ELR (cell line): ENCODE results near the gene JAK2.
"Not testable (repeated sequence)": the region's sequence is repeated elsewhere in the genome, so short reads cannot be mapped to it uniquely, and the experiment has no call there.

Source experiments
- DNase-seq: peaks from one replicate; pipeline ENCODE4 v3.0.0-alpha.2; 2015; ENCODE audit warnings: low read depth

The JAK2 gene

DNA sequence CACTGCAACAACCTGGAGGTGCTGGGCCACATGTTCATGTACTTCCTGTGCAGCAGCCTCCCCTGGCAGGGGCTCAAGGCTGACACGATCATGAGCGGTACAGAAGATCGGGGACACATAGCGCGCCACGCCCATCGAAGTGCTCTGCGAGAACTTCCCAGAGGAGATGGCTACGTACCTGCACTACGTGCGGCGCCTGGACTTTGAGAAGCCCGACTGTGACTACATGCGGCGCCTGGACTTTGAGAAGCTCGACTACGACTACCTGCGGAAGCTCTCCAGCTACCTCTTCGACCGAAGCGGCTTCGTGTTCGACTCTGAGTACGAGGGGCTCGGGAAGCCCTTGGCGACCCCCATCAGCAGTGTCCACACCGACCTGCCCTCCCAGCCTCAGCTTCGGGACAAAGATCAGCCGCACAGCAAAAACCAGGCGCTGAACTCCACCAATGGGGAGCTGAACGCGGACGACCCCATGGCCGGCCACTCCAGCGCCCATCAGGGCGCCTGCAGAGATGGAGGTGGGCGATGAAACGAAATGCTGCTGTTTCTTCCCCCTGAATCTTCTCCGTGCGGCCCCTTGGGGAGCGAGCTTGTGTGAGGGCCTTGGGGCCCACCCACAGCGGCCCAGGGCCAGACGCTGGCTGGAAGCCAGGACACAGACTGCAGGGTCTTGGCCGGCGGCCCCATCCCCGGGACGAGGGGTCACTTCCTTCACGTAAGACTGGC lies 56.5 kb downstream of the JAK2 start:
- no peak for DNase-seq

- DNase-seq: no peak
Observed at GRCh38 chr9:5042661-5043178, 57.6 kb downstream of the JAK2 start.

- no peak for DNase-seq
Observed at GRCh38 chr9:5043381-5043780, 58.3 kb downstream of the JAK2 start.

GRCh38 chr9:5044160-5044559 lies 59.1 kb downstream of the JAK2 start:
- DNase-seq: no peak

GRCh38 chr9:5052838-5053237 lies 67.8 kb downstream of the JAK2 start:
- DNase-seq: peak; percentile 28

- DNase-seq: no peak
Observed at GRCh38 chr9:5062631-5063030, 77.6 kb downstream of the JAK2 start.

GRCh38 chr9:5072871-5073270 lies 87.8 kb downstream of the JAK2 start:
- no peak for DNase-seq

- no peak for DNase-seq
Observed at GRCh38 chr9:5073701-5074100, 88.6 kb downstream of the JAK2 start.

DNA sequence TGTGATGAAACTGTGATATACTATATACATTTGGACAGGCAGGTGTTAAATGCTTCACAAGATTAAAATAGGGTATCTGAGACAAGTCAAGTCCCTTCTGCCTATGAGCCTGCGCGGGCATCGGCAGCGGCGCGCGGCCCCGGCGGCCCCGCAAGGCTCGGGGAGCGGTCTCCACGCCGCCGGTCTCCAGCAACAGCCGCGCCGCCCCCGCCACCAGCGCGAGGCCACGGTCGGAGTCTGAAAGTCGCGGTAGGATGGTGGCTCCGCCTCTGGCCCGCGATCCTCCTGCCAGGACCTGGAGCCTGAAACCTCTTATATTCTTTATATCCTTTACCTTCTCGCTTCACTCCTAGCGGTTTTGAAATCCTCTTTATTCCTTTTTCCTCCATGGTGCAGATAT lies 100.9 kb downstream of the JAK2 start:
- no peak for DNase-seq

GRCh38 chr9:5089737-5090136 lies 104.7 kb downstream of the JAK2 start:
- DNase-seq: no peak

- peak; percentile 9 for DNase-seq
Observed at GRCh38 chr9:5095795-5096194, 110.7 kb downstream of the JAK2 start.

- no peak for DNase-seq
Observed at GRCh38 chr9:5099466-5099865, 114.4 kb downstream of the JAK2 start.

- not testable (repeated sequence) for DNase-seq
Observed at GRCh38 chr9:5101127-5101526, 116.1 kb downstream of the JAK2 start.

- DNase-seq: not testable (repeated sequence)
Observed at GRCh38 chr9:5106517-5106916, 121.4 kb downstream of the JAK2 start.

GRCh38 chr9:5110867-5111681 lies 126.0 kb downstream of the JAK2 start:
- no peak for DNase-seq

DNA sequence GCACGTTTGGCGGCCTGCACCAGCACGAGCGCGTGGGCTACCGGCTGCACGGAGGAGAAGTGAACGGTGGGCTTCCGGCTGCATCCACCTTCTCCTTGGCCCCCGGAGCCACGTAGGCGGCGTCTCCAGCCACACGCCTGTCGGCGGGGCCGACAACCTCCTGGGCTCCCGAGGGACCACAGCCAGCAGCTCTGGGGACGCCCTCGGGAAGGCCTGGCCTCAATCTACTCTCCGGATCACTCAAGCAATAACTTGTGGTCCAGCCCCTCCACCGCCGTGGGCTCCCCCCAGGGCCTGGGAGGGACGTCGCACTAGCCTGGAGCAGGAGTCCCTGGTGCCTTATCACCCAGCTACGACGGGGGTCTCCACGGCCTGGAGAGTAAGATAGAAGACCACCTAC lies 126.6 kb downstream of the JAK2 start:
- no peak for DNase-seq

GRCh38 chr9:5112109-5112592 lies 127.1 kb downstream of the JAK2 start:
- no peak for DNase-seq

- DNase-seq: no peak
Observed at GRCh38 chr9:5112646-5113045, 127.6 kb downstream of the JAK2 start.

DNA sequence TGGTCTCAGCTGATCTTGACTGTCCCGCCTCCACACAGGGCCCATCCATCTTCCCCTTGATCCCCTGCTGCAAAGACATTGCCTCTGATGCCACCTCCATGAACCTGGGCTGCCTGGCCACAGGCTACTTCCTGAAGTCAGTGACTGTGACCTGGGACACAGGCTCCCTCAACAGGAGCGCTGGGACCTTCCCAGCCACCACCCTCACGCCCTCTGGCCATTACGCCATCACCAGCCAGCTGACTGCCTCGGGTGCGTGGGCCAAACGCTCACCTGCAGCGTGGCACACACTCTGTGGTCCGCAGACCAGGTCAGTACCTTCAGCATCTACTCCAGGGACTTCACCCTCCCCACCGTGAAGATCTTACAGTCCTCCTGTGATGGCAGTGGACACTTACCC lies 128.5 kb downstream of the JAK2 start:
- DNase-seq: no peak

DNA sequence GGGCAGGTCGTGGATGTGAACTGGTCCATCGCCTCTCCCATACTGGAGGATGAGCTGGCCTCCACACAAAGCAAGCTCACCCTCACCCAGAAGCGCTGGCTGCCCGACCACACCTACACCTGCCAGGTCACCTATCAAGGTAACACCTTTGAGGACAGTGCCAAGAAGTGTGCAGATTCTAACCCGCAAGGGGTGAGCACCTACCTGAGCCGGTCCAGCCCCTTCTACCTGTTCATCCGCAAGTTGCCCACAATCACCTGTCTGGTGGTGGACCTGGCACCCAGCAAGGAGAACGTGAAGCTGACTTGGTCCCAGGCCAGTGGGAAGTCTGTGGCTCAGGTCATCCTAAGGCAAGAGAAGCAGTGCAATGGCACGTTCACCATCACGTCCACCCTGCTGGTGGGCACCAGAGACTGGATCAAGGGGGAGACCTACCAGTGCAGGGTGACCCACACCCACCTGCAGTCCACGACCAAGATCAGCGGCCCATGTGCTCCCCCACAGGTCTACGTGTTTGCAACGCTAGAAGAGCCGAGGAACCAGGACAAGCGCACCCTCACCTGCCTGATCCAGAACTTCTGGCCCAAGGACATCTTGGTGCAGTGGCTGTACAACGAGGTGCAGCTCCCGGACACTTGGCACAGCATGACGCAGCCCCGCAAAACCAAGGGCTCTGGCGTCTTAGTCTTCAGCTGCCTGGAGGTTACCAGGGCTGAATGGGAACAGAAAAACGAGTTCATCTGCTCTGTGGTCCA lies 129.1 kb downstream of the JAK2 start:
- no peak for DNase-seq

DNA sequence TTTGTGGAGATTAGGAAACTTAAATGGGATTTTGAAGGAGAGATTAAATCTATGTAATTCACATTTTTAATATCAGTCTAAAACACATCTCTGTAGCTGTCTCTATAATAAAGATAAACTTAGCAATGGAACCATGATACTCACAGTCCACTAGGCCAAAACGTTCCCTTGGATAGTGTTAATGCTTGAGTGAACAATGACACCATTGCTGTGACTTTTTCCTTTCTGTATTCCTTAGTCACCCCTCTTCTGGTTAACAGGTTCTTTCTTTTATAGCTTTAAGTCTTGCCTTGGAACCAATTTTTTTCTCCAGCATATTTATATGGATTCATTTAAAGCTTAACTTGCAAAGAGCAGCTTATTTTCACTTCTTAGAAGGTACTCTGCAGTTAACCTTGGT lies 137.0 kb downstream of the JAK2 start:
- no peak for DNase-seq

DNA sequence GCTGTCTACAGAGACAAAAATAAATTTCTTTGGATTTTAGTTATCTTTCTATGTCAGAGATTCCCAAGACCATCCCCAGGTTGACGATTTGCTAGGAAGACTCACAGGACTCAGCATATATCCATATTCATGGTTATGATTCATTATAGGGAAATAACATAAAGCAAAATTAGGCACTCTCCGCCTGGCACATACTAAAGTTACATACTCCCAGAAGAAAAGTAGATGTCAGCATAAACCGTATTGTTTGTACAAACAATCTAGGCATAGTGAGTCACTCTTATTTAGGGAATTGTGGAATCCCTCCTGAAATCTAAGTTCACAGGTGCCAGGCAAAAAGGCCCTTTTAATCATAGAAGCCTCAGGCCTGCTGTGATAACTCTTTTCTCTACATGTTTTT lies 137.4 kb downstream of the JAK2 start:
- no peak for DNase-seq
